SJSA1 (cell line): ENCODE measurements around the gene USP34. TPM values are rescaled to one million over a fixed set of nuclear protein-coding genes. Genes with fewer than 3 reads are reported as not detected.
"Not testable (repeated sequence)": the region's sequence is repeated elsewhere in the genome, so short reads cannot be mapped to it uniquely, and the experiment has no call there.

Experiments
- DNase-seq, 2 experiments: peaks; one replicate each; pipeline ENCODE4 v3.0.0-alpha.2; 2015 to 2020; ENCODE audit warnings: low spot score in 2 of 2, low read depth in 1 of 2
- H3K27ac ChIP-seq: fragments of 250-450 bp; sonication (Bioruptor Pico); 2 replicates; pipeline ENCODE4 v1.5.1; 2020; ENCODE audit warnings: mild to moderate bottlenecking, moderate library complexity
- H3K27me3 ChIP-seq: fragments of 250-450 bp; sonication (Bioruptor Pico); replicated peaks from 2 replicates; pipeline ENCODE4 v1.5.1; 2020; ENCODE audit warnings: mild to moderate bottlenecking, moderate library complexity
- H3K36me3 ChIP-seq: fragments of 250-450 bp; sonication (Bioruptor Pico); 2 replicates; pipeline ENCODE4 v1.5.1; 2020; ENCODE audit warnings: mild to moderate bottlenecking
- H3K4me1 ChIP-seq: fragments of 250-450 bp; sonication (Bioruptor Pico); replicated peaks from 2 replicates; pipeline ENCODE4 v1.6.1; 2021; ENCODE audit warnings: mild to moderate bottlenecking
- H3K4me3 ChIP-seq: fragments of 250-450 bp; sonication (Bioruptor Pico); 2 replicates; pipeline ENCODE4 v1.5.1; 2020; ENCODE audit warnings: mild to moderate bottlenecking
- H3K9me3 ChIP-seq: fragments of 250-450 bp; sonication (Bioruptor Pico); replicated peaks from 2 replicates; pipeline ENCODE4 v1.5.1; 2020; ENCODE audit warnings: mild to moderate bottlenecking
- total RNA-seq: library from RNA; depleted of rRNA; stranded (reverse); fragments of >200 nt; shearing (Covaris generic); gene quantifications from 2 replicates; pipeline ENCODE4 v1.2.3, GENCODE V29; 2014

Gene USP34
- total RNA-seq, 1 experiment from 2014 or later, result 59.1 TPM

GRCh38 chr2:61471905-61472805, 1.3 kb upstream of the USP34 start:
- Histone ChIP-seq H3K4me3 (peak overlapping the region; percentile 87), H3K4me1 (peaks cover 12% of the 10 kb centered on the region), H3K9me3 (no peaks in the 10 kb centered on the region), H3K27ac (peak overlapping the region; percentile 92), H3K36me3 (peaks cover 47% of the 10 kb centered on the region), H3K27me3 (no peaks in the 10 kb centered on the region)
- DNase-seq, result no peak

GRCh38 chr2:61470122-61470951, 550 bp downstream of the USP34 start:
- peak overlapping the region; percentile 87 for H3K4me3 ChIP-seq
- H3K9me3 ChIP-seq, result no peaks in the 10 kb centered on the region
- DNase-seq, result peak; percentile 63 to 88
- peaks cover 39% of the 10 kb centered on the region for H3K36me3 ChIP-seq
- no peaks in the 10 kb centered on the region for H3K27me3 ChIP-seq
- H3K27ac ChIP-seq, result peak overlapping the region; percentile 17; the same call in 1 of the 2 replicates
- peaks cover 12% of the 10 kb centered on the region for H3K4me1 ChIP-seq

- Histone ChIP-seq H3K4me1 (peaks cover 12% of the 10 kb centered on the region), H3K27me3 (no peaks in the 10 kb centered on the region), H3K36me3 (peaks cover 43% of the 10 kb centered on the region), H3K4me3 (peak overlapping the region; percentile 87), H3K27ac (peak overlapping the region; percentile 17; the same call in 1 of the 2 replicates), H3K9me3 (no peaks in the 10 kb centered on the region)
- DNase-seq, result peak in 1 of 2 experiments; percentile 18
These were observed 1.3 kb downstream of the USP34 start for GRCh38 chr2:61469424-61470121.

- peaks cover 12% of the 10 kb centered on the region for H3K4me1 ChIP-seq
- not testable (repeated sequence) for H3K27me3 ChIP-seq, H3K4me3 ChIP-seq, H3K27ac ChIP-seq, DNase-seq, H3K9me3 ChIP-seq
- peaks cover 43% of the 10 kb centered on the region for H3K36me3 ChIP-seq
These were observed 2.7 kb downstream of the USP34 start for GRCh38 chr2:61468231-61468630.

- no peaks in the 10 kb centered on the region for H3K27me3 ChIP-seq
- peaks cover 31% of the 10 kb centered on the region for H3K36me3 ChIP-seq
- no peak for DNase-seq
- H3K9me3 ChIP-seq, result no peaks in the 10 kb centered on the region
- H3K4me3 ChIP-seq, result no peak overlapping the region
- H3K4me1 ChIP-seq, result peaks cover 6% of the 10 kb centered on the region
- H3K27ac ChIP-seq, result no peak overlapping the region
These were observed 5.8 kb downstream of the USP34 start for GRCh38 chr2:61465045-61465444.

- Histone ChIP-seq H3K36me3 (peaks cover 27% of the 10 kb centered on the region), H3K27me3 (no peaks in the 10 kb centered on the region), H3K4me1 (peaks cover 10% of the 10 kb centered on the region), H3K9me3 (no peaks in the 10 kb centered on the region), H3K27ac (no peak overlapping the region), H3K4me3 (no peak overlapping the region)
- DNase-seq, result no peak
These were observed 7.0 kb downstream of the USP34 start for GRCh38 chr2:61463769-61464475.

- H3K36me3 ChIP-seq, result peaks cover 6% of the 10 kb centered on the region; the same call in 1 of the 2 replicates
- H3K4me3 ChIP-seq, result no peak overlapping the region
- no peak for DNase-seq
- peaks cover 10% of the 10 kb centered on the region for H3K4me1 ChIP-seq
- no peaks in the 10 kb centered on the region for H3K9me3 ChIP-seq
- H3K27ac ChIP-seq, result no peak overlapping the region
- H3K27me3 ChIP-seq, result no peaks in the 10 kb centered on the region
These were observed 9.5 kb downstream of the USP34 start for GRCh38 chr2:61461404-61461803.

GRCh38 chr2:61460163-61460562, 10.7 kb downstream of the USP34 start:
- peak overlapping the region; percentile 43; the same call in 1 of the 2 replicates for H3K27ac ChIP-seq

GRCh38 chr2:61456746-61457420, 14.0 kb downstream of the USP34 start:
- peaks cover 10% of the 10 kb centered on the region for H3K4me1 ChIP-seq
- H3K9me3 ChIP-seq, result no peaks in the 10 kb centered on the region
- no peak overlapping the region for H3K4me3 ChIP-seq
- peaks cover 4% of the 10 kb centered on the region; the same call in 1 of the 2 replicates for H3K36me3 ChIP-seq
- no peak for DNase-seq
- H3K27ac ChIP-seq, result no peak overlapping the region
- H3K27me3 ChIP-seq, result no peaks in the 10 kb centered on the region

More at GRCh38 chr2:61460163-61460562, 10.7 kb downstream of the USP34 start:
- DNase-seq, result peak in 1 of 2 experiments; percentile 21
- H3K36me3 ChIP-seq, result peaks cover 2% of the 10 kb centered on the region; the same call in 1 of the 2 replicates
- no peaks in the 10 kb centered on the region for H3K9me3 ChIP-seq
- H3K4me1 ChIP-seq, result peaks cover 10% of the 10 kb centered on the region
- H3K4me3 ChIP-seq, result no peak overlapping the region
- no peaks in the 10 kb centered on the region for H3K27me3 ChIP-seq

GRCh38 chr2:61456070-61456745, 14.7 kb downstream of the USP34 start:
- H3K9me3 ChIP-seq, result no peaks in the 10 kb centered on the region
- H3K27ac ChIP-seq, result no peak overlapping the region
- H3K36me3 ChIP-seq, result peaks cover 4% of the 10 kb centered on the region; the same call in 1 of the 2 replicates
- no peaks in the 10 kb centered on the region for H3K27me3 ChIP-seq
- DNase-seq, result no peak
- H3K4me1 ChIP-seq, result peaks cover 10% of the 10 kb centered on the region
- H3K4me3 ChIP-seq, result no peak overlapping the region

GRCh38 chr2:61454972-61455371, 15.9 kb downstream of the USP34 start:
- H3K4me3 ChIP-seq, H3K27me3 ChIP-seq, H3K9me3 ChIP-seq, H3K27ac ChIP-seq, H3K36me3 ChIP-seq, H3K4me1 ChIP-seq, DNase-seq: not testable (repeated sequence)

GRCh38 chr2:61454383-61454782, 16.5 kb downstream of the USP34 start:
- Histone ChIP-seq H3K4me3 (no peak overlapping the region), H3K27me3 (no peaks in the 10 kb centered on the region), H3K36me3 (peaks cover 9% of the 10 kb centered on the region; the same call in 1 of the 2 replicates), H3K9me3 (no peaks in the 10 kb centered on the region; the same call in 1 of the 2 replicates), H3K4me1 (no peaks in the 10 kb centered on the region; the same call in 1 of the 2 replicates), H3K27ac (no peak overlapping the region)
- DNase-seq, result no peak
